Uterus (tissue), 4 donors: ENCODE data around the gene TLE1. TPM values are rescaled to one million over a fixed set of nuclear protein-coding genes. Genes with fewer than 3 reads are reported as not detected.

Experiments
- DNase-seq, 2 donors: peaks; one replicate each; pipeline ENCODE4 v3.0.0-alpha.2; 2019 to 2020
- H3K27ac ChIP-seq, 2 donors: fragments of 200-600 bp; sonication (generic); 1 replicate in 1 of 2; 2 replicates in 1 of 2; pipeline ENCODE4 v1.5.1; 2016 to 2018
- H3K27me3 ChIP-seq, 2 donors: fragments of 200-600 bp; sonication (generic); one replicate each; pipeline ENCODE4 v1.5.1; 2018 to 2019; ENCODE audit warnings: control low read depth in 1 of 2
- H3K36me3 ChIP-seq, 2 donors: fragments of 200-600 bp; sonication (generic); one replicate each; pipeline ENCODE4 v1.5.1; 2019; ENCODE audit warnings: control low read depth in 1 of 2
- H3K4me1 ChIP-seq, 2 donors: fragments of 200-600 bp; sonication (generic); one replicate each; pipeline ENCODE4 v1.5.1; 2018 to 2019; ENCODE audit warnings: control low read depth in 1 of 2
- H3K4me3 ChIP-seq, 2 donors: fragments of 200-600 bp; sonication (generic); 1 replicate in 1 of 2; 2 replicates in 1 of 2; pipeline ENCODE4 v1.5.1; 2018 to 2019; ENCODE audit warnings: mild to moderate bottlenecking in 1 of 2
- H3K9me3 ChIP-seq, 2 donors: fragments of 200-600 bp; sonication (generic); one replicate each; pipeline ENCODE4 v1.5.1; 2019; ENCODE audit warnings: control low read depth in 1 of 2
- POLR2A ChIP-seq, 2 donors: fragments of 450-650 bp; IDR thresholded peaks; one replicate each; pipeline ENCODE4 v1.6.1; 2016; ENCODE audit warnings: antibody characterized with exemption in 2 of 2, mild to moderate bottlenecking in 1 of 2, moderate library complexity in 1 of 2
- intact Hi-C: fragments of 100-400 bp; cut with DNase I; formaldehyde crosslinking; loops from one replicate; pipeline ENCODE4 v1.15.1; 2023; ENCODE audit warnings: low total_unique reads
- total RNA-seq, 4 donors: library from RNA; depleted of rRNA in 3 of 4; stranded (reverse); fragments of >200 nt in 3 of 4; gene quantifications; one replicate each; pipeline versions ENCODE4 v1.1.0 to v1.2.4, GENCODE V29; 2014 to 2023
- TF ChIP-seq, protein P1 (sequence below), 4 experiments: fragments of 200-600 bp in 2 of 4; fragments of 450-650 bp in 2 of 4; sonication (generic) in 2 of 4; IDR thresholded peaks; one replicate each; pipeline ENCODE4 v1.5.1; 2016 to 2019; ENCODE audit warnings: antibody characterized with exemption in 4 of 4, mild to moderate bottlenecking in 2 of 4, moderate library complexity in 1 of 4
- donor health status: DM: yes; HTN: yes; CAD: no.

The TLE1 gene
- total RNA-seq, 4 donors from 2014 or later = 31.0 to 124 (median 62.6) TPM

DNA sequence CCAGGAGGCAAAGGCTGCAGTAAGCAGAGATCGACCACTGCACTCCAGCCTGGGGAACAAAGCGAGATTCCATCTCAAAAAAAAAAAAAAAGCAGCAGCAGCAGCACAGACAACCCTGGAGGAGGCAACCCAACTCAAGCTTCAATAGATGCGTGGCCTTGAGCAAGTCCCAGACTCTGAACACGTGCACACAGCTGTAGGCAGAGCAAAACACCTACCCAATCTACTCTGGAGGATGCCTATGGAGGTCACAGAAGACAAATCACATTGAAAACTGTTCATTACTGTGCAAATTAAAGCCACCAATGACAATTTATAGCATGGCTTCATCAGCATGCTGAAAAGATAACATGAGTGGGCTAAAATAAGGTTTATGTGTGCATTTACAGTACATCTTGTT, 7.2 kb downstream of the TLE1 start:
- Histone ChIP-seq H3K27me3 (no peaks in the 10 kb centered on the region), H3K27ac (peak overlapping the region in 1 of 2 donors; percentile 33), H3K9me3 (no peaks in the 10 kb centered on the region), H3K4me3 (no peak overlapping the region), H3K36me3 (no peaks in the 10 kb centered on the region), H3K4me1 (peaks cover 0 to 7% of the 10 kb centered on the region in 2 donors)
- DNase-seq = no peak
- intact Hi-C loops = no loop called here
- TF ChIP-seq POLR2A (IDR thresholded peaks at IDR 0.05) = no peak
- TF ChIP-seq, protein P1, sequence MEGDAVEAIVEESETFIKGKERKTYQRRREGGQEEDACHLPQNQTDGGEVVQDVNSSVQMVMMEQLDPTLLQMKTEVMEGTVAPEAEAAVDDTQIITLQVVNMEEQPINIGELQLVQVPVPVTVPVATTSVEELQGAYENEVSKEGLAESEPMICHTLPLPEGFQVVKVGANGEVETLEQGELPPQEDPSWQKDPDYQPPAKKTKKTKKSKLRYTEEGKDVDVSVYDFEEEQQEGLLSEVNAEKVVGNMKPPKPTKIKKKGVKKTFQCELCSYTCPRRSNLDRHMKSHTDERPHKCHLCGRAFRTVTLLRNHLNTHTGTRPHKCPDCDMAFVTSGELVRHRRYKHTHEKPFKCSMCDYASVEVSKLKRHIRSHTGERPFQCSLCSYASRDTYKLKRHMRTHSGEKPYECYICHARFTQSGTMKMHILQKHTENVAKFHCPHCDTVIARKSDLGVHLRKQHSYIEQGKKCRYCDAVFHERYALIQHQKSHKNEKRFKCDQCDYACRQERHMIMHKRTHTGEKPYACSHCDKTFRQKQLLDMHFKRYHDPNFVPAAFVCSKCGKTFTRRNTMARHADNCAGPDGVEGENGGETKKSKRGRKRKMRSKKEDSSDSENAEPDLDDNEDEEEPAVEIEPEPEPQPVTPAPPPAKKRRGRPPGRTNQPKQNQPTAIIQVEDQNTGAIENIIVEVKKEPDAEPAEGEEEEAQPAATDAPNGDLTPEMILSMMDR (IDR thresholded peaks at IDR 0.05) = no peak

DNA sequence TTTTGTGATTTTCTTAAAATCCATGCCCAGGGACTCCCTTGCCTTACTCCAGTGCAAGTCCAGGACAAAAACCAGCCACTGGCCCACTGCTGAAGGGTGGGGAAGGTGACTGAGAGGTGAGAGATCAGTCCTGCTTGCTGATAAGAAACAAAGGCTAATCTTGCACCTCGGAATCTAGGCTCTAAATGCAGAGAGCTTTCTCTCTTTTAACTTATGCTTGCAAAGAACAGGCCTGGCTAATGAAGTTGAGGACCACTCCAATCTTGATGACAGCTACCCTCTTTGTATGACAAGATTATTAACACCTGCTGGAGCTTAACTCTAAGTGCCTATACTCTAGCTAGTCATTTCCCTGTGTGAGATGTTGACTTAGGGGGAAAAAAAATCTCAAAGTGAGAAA, 8.8 kb downstream of the TLE1 start:
- no peaks in the 10 kb centered on the region for H3K9me3 ChIP-seq
- peaks cover 0 to 7% of the 10 kb centered on the region in 2 donors for H3K4me1 ChIP-seq
- intact Hi-C loops = no loop called here
- DNase-seq = no peak
- no peak overlapping the region for H3K4me3 ChIP-seq
- H3K27me3 ChIP-seq = no peaks in the 10 kb centered on the region
- H3K36me3 ChIP-seq = no peaks in the 10 kb centered on the region
- peak overlapping the region in 1 of 2 donors; percentile 44 for H3K27ac ChIP-seq
- TF ChIP-seq, protein P1 (IDR thresholded peaks at IDR 0.05) = no peak
- no peak for TF ChIP-seq POLR2A (IDR thresholded peaks at IDR 0.05)

GRCh38 chr9:81680006-81680405, 9.3 kb downstream of the TLE1 start:
- Histone ChIP-seq H3K27ac (peak overlapping the region in 1 of 2 donors; percentile 44), H3K9me3 (no peaks in the 10 kb centered on the region), H3K27me3 (no peaks in the 10 kb centered on the region), H3K36me3 (no peaks in the 10 kb centered on the region), H3K4me3 (no peak overlapping the region), H3K4me1 (peaks cover 0 to 7% of the 10 kb centered on the region in 2 donors)
- TF ChIP-seq, protein P1 (IDR thresholded peaks at IDR 0.05) = no peak
- TF ChIP-seq POLR2A (IDR thresholded peaks at IDR 0.05) = no peak
- intact Hi-C loops = no loop called here
- DNase-seq = no peak

DNA sequence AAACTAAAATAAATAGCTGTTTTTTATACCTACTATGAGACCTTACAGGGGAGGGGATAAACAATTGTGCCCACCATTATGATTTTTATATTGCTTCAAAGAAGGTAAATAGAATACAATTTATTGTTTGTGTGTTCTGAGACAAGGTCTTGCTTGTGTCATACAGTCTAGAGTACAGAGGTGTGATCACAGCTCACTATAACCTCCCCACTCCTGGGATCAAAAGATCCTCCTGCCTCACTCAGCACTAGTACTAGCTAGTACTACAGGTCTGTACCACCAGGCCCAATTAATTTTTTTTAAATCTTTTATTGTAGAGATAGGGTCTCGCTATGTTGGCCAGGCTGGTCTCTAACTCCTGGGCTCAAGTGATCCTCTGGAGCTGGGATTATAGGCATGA, 11.3 kb downstream of the TLE1 start:
- intact Hi-C loops = no loop called here
- no peak for TF ChIP-seq POLR2A (IDR thresholded peaks at IDR 0.05)
- TF ChIP-seq, protein P1 (IDR thresholded peaks at IDR 0.05) = no peak
- Histone ChIP-seq H3K27ac (no peak overlapping the region), H3K9me3 (no peaks in the 10 kb centered on the region), H3K4me3 (no peak overlapping the region), H3K36me3 (no peaks in the 10 kb centered on the region), H3K4me1 (peaks cover 0 to 7% of the 10 kb centered on the region in 2 donors), H3K27me3 (no peaks in the 10 kb centered on the region)
- DNase-seq = no peak

GRCh38 chr9:81676395-81676794, 13.0 kb downstream of the TLE1 start:
- H3K4me1 ChIP-seq = peaks cover 0 to 7% of the 10 kb centered on the region in 2 donors
- no peaks in the 10 kb centered on the region for H3K27me3 ChIP-seq
- intact Hi-C loops = no loop called here
- H3K4me3 ChIP-seq = no peak overlapping the region
- H3K27ac ChIP-seq = no peak overlapping the region
- no peak for DNase-seq
- no peaks in the 10 kb centered on the region for H3K9me3 ChIP-seq
- H3K36me3 ChIP-seq = no peaks in the 10 kb centered on the region
- no peak for TF ChIP-seq POLR2A (IDR thresholded peaks at IDR 0.05)
- TF ChIP-seq, protein P1 (IDR thresholded peaks at IDR 0.05) = no peak
